ENCODE measurements around the gene ST7. TPM values are rescaled to one million over a fixed set of nuclear protein-coding genes. Genes with fewer than 3 reads are reported as not detected.
A peak's percentile ranks its signal among the peaks of the same experiment; 100 is the strongest.

Gene ST7, protein sequence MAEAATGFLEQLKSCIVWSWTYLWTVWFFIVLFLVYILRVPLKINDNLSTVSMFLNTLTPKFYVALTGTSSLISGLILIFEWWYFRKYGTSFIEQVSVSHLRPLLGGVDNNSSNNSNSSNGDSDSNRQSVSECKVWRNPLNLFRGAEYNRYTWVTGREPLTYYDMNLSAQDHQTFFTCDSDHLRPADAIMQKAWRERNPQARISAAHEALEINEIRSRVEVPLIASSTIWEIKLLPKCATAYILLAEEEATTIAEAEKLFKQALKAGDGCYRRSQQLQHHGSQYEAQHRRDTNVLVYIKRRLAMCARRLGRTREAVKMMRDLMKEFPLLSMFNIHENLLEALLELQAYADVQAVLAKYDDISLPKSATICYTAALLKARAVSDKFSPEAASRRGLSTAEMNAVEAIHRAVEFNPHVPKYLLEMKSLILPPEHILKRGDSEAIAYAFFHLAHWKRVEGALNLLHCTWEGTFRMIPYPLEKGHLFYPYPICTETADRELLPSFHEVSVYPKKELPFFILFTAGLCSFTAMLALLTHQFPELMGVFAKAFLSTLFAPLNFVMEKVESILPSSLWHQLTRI
- total RNA-seq, result 1 to 10 TPM; 5.2 to 7.0 TPM

DNA sequence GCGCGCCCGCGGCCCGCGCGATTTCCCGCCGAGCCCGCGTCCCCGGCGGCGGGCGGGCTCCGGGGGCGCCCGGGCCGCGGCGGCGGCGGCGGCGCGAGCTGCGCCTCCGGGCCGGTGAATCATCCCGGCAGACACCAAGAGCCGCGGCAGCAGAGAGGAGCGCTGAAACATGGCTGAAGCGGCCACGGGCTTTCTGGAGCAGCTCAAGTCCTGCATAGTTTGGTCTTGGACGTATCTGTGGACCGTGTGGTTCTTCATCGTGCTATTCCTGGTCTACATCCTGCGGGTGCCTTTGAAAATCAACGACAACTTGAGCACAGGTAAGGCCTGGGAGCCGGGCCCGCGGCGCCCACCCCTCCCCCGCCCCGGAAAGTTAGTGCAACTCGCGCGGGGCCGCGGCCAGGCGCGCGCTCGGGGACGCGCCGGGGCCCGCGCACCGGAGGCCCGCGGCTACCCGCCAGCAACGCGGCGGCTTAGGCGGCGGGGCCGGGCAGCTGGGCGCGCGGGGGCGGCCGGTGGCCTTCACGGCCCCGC lies at the start of gene ST7:
Gene ST7, plus strand, starts transcription at position 130 of the 534 bp plus-strand sequence. Its CDS starts 40 bp downstream, at position 170.
- DNase-seq, result peak; percentile 56
- H3K27ac Mint-ChIP-seq, result peak within 1 kb of the TSS; percentile 91
- peaks cover 23% of the 10 kb centered on the region for H3K4me1 Mint-ChIP-seq
- H3K9me3 Mint-ChIP-seq, result no peaks in the 10 kb centered on the region
- ChIA-PET POLR2A (no interaction called here), CTCF (no interaction called here)
- peaks cover 3% of the 10 kb centered on the region for H3K36me3 Mint-ChIP-seq (ENCODE audit: low read depth)
- H3K27me3 Mint-ChIP-seq, result peaks cover 6% of the 10 kb centered on the region
- peak within 1 kb of the TSS; percentile 87 for H3K4me3 Mint-ChIP-seq

DNA sequence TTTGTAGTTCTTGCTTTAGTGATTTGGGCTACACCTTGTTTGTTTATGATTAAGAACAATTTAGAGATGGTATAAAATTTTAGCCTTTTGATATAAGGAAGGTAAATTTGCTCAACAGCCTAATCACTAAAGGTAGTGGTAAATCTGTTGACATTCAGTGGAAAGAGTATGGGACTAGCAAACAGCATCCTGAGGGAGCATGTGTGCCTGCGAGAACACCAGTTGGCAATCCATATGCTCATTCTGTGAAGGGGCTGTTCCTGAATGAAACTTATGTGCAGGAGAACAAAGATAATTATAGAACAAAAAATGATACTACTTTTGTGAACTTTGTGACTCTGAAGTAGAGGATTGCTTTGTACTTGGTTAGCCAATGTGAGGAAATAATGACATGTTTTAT lies 46.9 kb upstream of the ST7 start:
- ChIA-PET CTCF (no interaction called here), POLR2A (no interaction called here)
- H3K36me3 Mint-ChIP-seq (ENCODE audit: low read depth), result peaks cover 34% of the 10 kb centered on the region
- no peak overlapping the region for H3K27ac Mint-ChIP-seq
- H3K4me3 Mint-ChIP-seq, result no peak overlapping the region
- no peaks in the 10 kb centered on the region for H3K9me3 Mint-ChIP-seq
- no peaks in the 10 kb centered on the region for H3K4me1 Mint-ChIP-seq
- H3K27me3 Mint-ChIP-seq, result no peaks in the 10 kb centered on the region
- no peak for DNase-seq

DNA sequence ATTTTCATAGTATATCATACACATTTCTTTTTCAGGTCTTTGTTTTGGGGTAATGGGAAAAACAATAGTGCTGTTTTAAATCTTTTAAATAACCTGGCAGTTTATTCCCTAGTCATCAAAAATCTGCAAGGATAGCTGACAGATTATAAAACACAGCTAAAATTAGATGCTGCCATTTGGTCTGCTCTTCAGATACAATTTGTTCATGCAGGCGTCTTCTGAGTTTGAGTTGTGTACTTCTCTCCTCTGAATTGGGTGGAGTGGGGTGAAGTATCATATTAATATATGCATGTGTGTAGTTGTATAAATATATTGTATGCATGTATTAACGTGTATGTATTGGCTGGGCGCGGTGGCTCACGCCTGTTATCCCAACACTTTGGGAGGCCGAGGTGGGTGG lies 42.9 kb upstream of the ST7 start:
- POLR2A ChIA-PET, result no interaction called here
- CTCF ChIA-PET, result no interaction called here

DNA sequence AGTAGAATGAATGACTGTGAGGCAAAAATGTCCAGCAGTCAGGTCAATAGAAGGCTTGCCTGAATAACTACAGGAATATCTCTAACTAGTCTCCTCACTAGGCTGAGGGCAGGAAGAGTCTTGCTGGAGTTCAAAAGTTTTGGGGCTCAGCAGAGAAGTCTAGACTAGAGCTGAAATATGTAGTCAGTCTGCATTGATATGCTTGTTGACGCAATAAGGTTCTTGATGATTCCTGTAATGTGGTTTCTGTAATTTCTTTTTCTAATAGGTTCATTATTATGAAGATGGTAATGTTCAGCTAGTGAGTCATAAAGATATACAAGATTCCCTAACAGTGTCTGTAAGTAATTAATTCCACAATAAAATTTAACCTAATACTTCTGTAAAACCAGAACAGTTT lies 41.5 kb upstream of the ST7 start:
- H3K27ac Mint-ChIP-seq, result no peak overlapping the region

More for the DNA sequence above, 42.9 kb upstream of the ST7 start:
- Mint-ChIP-seq H3K27ac (no peak overlapping the region), H3K27me3 (no peaks in the 10 kb centered on the region), H3K4me3 (no peak overlapping the region), H3K4me1 (no peaks in the 10 kb centered on the region), H3K36me3 (ENCODE audit: low read depth) (peaks cover 39% of the 10 kb centered on the region), H3K9me3 (no peaks in the 10 kb centered on the region)
- no peak for DNase-seq

DNA sequence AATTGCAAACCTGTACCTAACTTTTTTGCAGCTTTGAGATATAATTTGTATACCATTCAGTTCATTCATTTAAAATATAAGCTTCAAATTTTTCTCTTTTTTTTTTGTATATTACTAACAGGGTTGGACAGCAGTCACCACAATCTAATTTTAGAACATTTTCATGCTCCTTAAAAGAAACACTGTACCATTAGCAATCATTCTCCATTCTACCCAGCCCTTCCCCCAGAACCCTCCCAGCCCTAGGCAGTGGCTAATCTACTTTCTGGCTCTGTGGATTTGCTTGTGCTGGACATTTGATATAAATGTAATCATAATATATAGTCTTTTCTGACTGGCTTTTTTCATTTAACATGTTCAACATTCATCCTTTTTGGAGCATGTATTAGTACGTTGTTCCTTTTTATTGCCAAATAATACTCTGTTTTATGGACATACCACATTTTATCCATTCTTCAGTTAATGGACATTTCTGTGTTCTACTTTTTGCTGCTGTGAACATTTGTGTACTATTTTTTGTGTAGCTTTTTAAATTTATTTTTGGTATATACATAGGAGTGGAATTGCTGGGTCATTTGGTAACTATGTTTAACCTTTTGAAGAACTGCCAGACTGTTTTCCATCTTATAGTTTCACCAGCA lies 40.9 kb upstream of the ST7 start:
- CTCF ChIA-PET, result interaction anchor here (0.7 kb wide), 1 partner anchor 16 kb away, joined by 3 read pairs; no protein-coding TSS in a partner anchor
- no peak for DNase-seq
- Mint-ChIP-seq H3K4me3 (no peak overlapping the region), H3K36me3 (ENCODE audit: low read depth) (peaks cover 45% of the 10 kb centered on the region), H3K27ac (no peak overlapping the region), H3K4me1 (no peaks in the 10 kb centered on the region), H3K9me3 (no peaks in the 10 kb centered on the region), H3K27me3 (no peaks in the 10 kb centered on the region)
- POLR2A ChIA-PET, result no interaction called here

More for the DNA sequence above, 41.5 kb upstream of the ST7 start:
- ChIA-PET POLR2A (no interaction called here), CTCF (interaction anchor here (0.7 kb wide), 1 partner anchor 16 kb away, joined by 3 read pairs; no protein-coding TSS in a partner anchor)
- no peak overlapping the region for H3K4me3 Mint-ChIP-seq
- no peaks in the 10 kb centered on the region for H3K27me3 Mint-ChIP-seq
- peaks cover 43% of the 10 kb centered on the region for H3K36me3 Mint-ChIP-seq (ENCODE audit: low read depth)
- H3K9me3 Mint-ChIP-seq, result no peaks in the 10 kb centered on the region
- DNase-seq, result no peak
- no peaks in the 10 kb centered on the region for H3K4me1 Mint-ChIP-seq

DNA sequence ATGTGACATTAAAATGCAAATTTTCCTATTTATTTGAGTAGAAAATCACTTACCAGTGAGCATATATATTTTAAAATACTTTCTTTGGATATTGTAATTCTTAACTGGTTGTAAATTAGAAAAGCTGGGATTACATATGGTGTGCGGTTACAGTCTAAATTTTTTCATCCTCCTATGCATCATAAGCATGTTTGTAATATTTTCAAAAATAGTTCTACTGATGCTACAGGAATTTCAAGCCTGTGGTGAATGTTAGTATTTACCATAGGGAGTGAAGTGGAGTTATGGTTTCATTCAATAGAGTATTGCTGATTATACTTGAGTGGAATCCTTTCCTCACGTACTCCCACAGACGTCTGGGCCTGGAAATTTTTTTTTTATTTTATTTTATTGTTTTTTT lies 34.6 kb upstream of the ST7 start:
- ChIA-PET CTCF (interaction anchor here (2.2 kb wide), 1 partner anchor 12 kb away, joined by 9 read pairs; no protein-coding TSS in a partner anchor), POLR2A (no interaction called here)
- peaks cover 35% of the 10 kb centered on the region for H3K36me3 Mint-ChIP-seq (ENCODE audit: low read depth)

DNA sequence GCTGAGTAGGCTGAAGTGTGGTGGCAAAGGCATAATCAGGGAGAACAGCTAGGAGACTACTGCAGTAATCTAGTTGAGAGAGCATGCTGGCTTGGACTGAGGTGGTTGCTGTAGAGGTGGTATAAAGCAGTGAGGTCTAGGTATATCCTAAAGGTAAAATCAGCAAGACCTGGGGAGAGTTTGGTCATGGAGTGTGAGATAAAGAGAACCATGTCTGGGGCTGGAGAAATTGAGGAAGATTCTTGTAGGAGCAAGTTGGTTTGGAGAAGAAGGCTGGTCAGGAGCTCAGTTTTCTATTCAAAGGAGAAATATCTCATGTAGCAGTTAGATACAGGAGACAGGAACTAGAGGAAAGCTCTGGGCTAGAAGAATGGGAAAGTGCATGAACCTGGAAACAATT lies 32.9 kb upstream of the ST7 start:
- POLR2A ChIA-PET, result no interaction called here

More for the DNA sequence above, 34.6 kb upstream of the ST7 start:
- Mint-ChIP-seq H3K9me3 (no peaks in the 10 kb centered on the region), H3K27me3 (no peaks in the 10 kb centered on the region), H3K27ac (no peak overlapping the region), H3K4me1 (no peaks in the 10 kb centered on the region), H3K4me3 (no peak overlapping the region)
- DNase-seq, result no peak

DNA sequence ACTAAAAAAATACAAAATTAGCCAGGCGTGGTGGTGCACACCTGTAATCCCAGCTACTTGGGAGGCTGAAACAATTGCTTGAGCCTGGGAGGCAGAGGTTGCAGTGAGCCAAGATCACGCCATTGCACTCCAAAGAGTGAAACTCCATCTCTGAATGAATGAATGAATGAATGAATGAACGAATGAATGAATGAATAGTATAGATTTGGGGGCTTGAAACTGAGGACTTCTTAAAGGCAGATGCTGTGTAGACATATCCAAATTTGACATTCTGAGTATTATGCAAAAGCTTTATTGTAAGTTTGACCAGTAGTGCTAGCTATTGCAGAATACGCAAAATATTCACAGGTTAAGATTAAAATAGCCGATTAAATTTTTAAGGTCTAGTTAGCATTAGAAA lies 30.8 kb upstream of the ST7 start:
- Mint-ChIP-seq H3K9me3 (no peaks in the 10 kb centered on the region), H3K27ac (no peak overlapping the region), H3K27me3 (no peaks in the 10 kb centered on the region), H3K36me3 (ENCODE audit: low read depth) (peaks cover 20% of the 10 kb centered on the region), H3K4me3 (no peak overlapping the region), H3K4me1 (no peaks in the 10 kb centered on the region)
- ChIA-PET CTCF (no interaction called here), POLR2A (no interaction called here)
- DNase-seq, result no peak

More for the DNA sequence above, 32.9 kb upstream of the ST7 start:
- CTCF ChIA-PET, result interaction anchor here (1.4 kb wide), 1 partner anchor 10 kb away, joined by 4 read pairs; no protein-coding TSS in a partner anchor
- no peaks in the 10 kb centered on the region for H3K27me3 Mint-ChIP-seq
- H3K4me3 Mint-ChIP-seq, result no peak overlapping the region
- no peaks in the 10 kb centered on the region for H3K4me1 Mint-ChIP-seq
- no peak overlapping the region for H3K27ac Mint-ChIP-seq
- H3K9me3 Mint-ChIP-seq, result no peaks in the 10 kb centered on the region
- H3K36me3 Mint-ChIP-seq (ENCODE audit: low read depth), result peaks cover 30% of the 10 kb centered on the region
- no peak for DNase-seq

DNA sequence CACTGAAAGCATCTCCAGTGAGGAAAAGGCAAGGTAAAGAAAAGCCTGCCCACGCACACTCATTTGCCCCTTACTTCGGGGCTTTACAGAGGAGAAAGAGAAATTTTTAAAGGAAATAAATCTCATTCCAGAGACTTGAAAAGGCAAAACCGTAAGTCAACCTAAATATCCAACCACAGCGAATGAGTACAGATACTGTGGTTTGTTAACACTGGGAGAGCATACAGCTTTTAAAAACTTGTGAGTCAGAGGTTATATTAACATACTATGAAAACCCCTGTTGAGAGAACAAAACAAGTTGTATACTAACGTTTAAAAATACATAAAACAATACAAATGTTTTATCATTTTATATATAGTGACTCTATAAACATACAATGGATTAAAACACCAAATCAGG lies 28.6 kb upstream of the ST7 start:
- DNase-seq, result no peak
- Mint-ChIP-seq H3K27ac (no peak overlapping the region), H3K4me1 (no peaks in the 10 kb centered on the region), H3K9me3 (no peaks in the 10 kb centered on the region), H3K4me3 (no peak overlapping the region), H3K27me3 (peaks cover 9% of the 10 kb centered on the region), H3K36me3 (ENCODE audit: low read depth) (peaks cover 10% of the 10 kb centered on the region)
- POLR2A ChIA-PET, result interaction anchor here (0.6 kb wide), 1 partner anchor 72 kb away, joined by 3 read pairs; no protein-coding TSS in a partner anchor
- CTCF ChIA-PET, result interaction anchor here (0.6 kb wide), 1 partner anchor 97 kb away, joined by 3 read pairs; no protein-coding TSS in a partner anchor

DNA sequence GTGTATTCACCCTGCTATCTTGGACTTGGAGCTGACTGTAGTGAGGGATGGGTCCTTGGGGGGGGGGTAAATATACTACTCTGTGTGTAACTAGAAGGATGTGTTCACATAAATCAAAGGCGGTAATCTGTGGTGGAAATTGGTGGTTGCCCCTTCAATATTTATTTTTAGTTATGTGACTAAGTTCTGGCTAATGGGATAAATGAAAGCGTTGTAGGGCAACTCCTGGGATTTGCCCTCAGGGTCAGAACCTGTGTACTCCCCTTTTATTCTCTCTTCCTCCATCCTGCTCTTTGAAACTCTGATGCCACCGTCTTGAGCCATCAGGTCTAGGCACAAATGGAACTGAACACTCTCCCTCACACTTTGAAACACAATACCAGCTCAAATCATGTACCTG lies 24.3 kb upstream of the ST7 start:
- Mint-ChIP-seq H3K4me1 (peaks cover 2% of the 10 kb centered on the region), H3K36me3 (ENCODE audit: low read depth) (no peaks in the 10 kb centered on the region)

DNA sequence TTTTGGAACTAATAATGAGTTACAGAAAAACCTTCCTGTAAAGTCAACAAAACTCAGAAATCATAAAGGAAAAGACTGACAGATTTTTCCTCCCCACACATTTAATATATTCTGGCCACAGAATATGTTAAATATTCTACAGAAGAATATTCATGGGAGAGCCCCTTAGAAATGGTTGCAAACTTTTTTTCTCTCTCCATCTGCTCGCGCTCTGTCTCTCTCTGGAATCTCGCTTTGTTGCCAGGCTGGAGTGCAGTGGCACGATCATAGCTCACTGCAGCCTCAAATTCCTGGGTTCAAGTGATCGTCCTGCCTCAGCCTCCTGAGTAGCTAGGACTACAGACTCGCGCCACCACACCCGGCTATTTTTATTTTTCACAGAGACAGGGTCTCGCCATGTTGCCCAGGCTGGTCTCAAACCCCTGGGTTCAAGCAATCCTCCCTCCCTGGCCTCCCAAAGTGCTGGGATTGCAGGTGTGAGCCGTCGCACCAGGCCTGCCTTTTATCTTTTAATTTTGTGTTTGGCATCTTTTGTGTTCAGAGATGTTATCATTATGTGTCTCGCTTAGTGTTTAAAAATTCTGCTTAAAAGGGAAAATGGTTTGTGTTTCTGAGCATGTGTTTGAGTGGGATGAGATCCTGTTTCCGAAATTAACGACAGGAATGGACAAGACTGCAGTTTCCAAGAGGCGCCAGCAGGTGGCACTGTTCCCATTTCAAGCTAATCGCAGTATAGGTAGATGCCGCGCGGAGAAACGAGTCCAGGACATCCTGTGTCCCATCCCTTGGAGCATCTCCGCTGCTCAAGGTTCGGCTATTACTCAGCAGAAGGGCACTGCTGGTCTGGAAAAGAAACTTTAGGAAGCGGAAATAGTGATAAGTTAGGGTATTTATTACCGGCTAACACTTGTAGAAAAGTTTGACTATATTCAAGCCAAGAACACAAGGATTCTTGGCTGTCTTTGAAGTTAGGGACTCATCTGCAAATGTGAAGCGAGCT lies 23.1 kb upstream of the ST7 start:
- DNase-seq, result peak; percentile 78
- Mint-ChIP-seq H3K4me1 (peaks cover 2% of the 10 kb centered on the region), H3K36me3 (ENCODE audit: low read depth) (no peaks in the 10 kb centered on the region), H3K27ac (no peak overlapping the region), H3K4me3 (no peak overlapping the region), H3K9me3 (no peaks in the 10 kb centered on the region), H3K27me3 (peaks cover 23% of the 10 kb centered on the region)
- ChIA-PET POLR2A (no interaction called here), CTCF (interaction anchor here (1.0 to 2.9 kb wide), 6 partner anchors 10 to 180 kb away, joined by 3 to 10 read pairs (median 6); no protein-coding TSS in a partner anchor)

More for the DNA sequence above, 24.3 kb upstream of the ST7 start:
- POLR2A ChIA-PET, result no interaction called here
- H3K9me3 Mint-ChIP-seq, result no peaks in the 10 kb centered on the region
- DNase-seq, result no peak
- H3K27me3 Mint-ChIP-seq, result peaks cover 16% of the 10 kb centered on the region
- H3K4me3 Mint-ChIP-seq, result no peak overlapping the region
- CTCF ChIA-PET, result interaction anchor here (2.9 kb wide), 1 partner anchor 15 kb away, joined by 10 read pairs; no protein-coding TSS in a partner anchor
- H3K27ac Mint-ChIP-seq, result no peak overlapping the region

DNA sequence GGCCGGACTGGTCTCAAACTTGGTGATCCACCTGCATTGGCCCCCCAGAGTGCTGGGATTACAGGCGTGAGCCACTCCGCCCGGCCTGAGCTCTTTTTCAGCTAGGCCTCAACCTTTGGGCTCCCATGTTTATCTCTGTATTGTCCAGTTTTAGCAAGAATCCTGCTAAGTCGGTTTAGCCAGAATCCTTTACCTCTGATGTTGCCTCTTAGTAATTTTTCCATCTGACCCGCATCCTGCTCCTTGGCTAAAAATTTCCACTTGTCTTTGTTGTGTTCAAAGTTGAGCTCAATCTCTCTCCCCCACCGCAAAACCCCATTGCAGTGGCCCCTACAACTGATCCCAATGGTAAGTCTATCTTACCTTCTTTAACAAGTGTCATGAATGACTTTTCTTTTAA lies 20.7 kb upstream of the ST7 start:
- POLR2A ChIA-PET, result no interaction called here
- H3K36me3 Mint-ChIP-seq (ENCODE audit: low read depth), result no peaks in the 10 kb centered on the region
- H3K4me3 Mint-ChIP-seq, result no peak overlapping the region
- no peak for DNase-seq
- no peaks in the 10 kb centered on the region for H3K9me3 Mint-ChIP-seq
- CTCF ChIA-PET, result interaction anchor here (1.0 kb wide), 1 partner anchor 199 kb away, joined by 3 read pairs; no protein-coding TSS in a partner anchor
- H3K27me3 Mint-ChIP-seq, result peaks cover 32% of the 10 kb centered on the region
- no peak overlapping the region for H3K27ac Mint-ChIP-seq
- peaks cover 2% of the 10 kb centered on the region for H3K4me1 Mint-ChIP-seq
